DMS114 treated with DMSO at 0.1 percent for 48 hours (cell line): ENCODE data around the gene LIMS2.

ENCODE experiments used
- DNase-seq: peaks from one replicate; lab custom pipeline; 2025; ENCODE audit not compliant: unreplicated experiment; lab: John Stamatoyannopoulos, UW

Gene LIMS2

GRCh38 chr2:127623388-127624319 lies 51.7 kb downstream of the LIMS2 start:
- no peak for DNase-seq

GRCh38 chr2:127622561-127623387 lies 52.6 kb downstream of the LIMS2 start:
- no peak for DNase-seq

- DNase-seq = no peak
Measured at GRCh38 chr2:127621981-127622431, 53.3 kb downstream of the LIMS2 start.

GRCh38 chr2:127620866-127621265 lies 54.5 kb downstream of the LIMS2 start:
- DNase-seq = no peak

GRCh38 chr2:127619877-127620705 lies 55.2 kb downstream of the LIMS2 start:
- no peak for DNase-seq

GRCh38 chr2:127619203-127619590 lies 56.1 kb downstream of the LIMS2 start:
- no peak for DNase-seq

- DNase-seq = no peak
Measured at GRCh38 chr2:127618551-127619202, 56.7 kb downstream of the LIMS2 start.

GRCh38 chr2:127615511-127616166 lies 59.7 kb downstream of the LIMS2 start:
- no peak for DNase-seq

GRCh38 chr2:127614731-127615130 lies 60.6 kb downstream of the LIMS2 start:
- DNase-seq = no peak

- DNase-seq = no peak
Measured at GRCh38 chr2:127614246-127614645, 61.1 kb downstream of the LIMS2 start.

- no peak for DNase-seq
Measured at GRCh38 chr2:127612111-127612822, 63.1 kb downstream of the LIMS2 start.

GRCh38 chr2:127611076-127611925 lies 64.0 kb downstream of the LIMS2 start:
- DNase-seq = no peak

GRCh38 chr2:127610561-127610960 lies 64.8 kb downstream of the LIMS2 start:
- DNase-seq = no peak

- DNase-seq = no peak
Measured at GRCh38 chr2:127609818-127610217, 65.5 kb downstream of the LIMS2 start.

GRCh38 chr2:127609031-127609751 lies 66.1 kb downstream of the LIMS2 start:
- DNase-seq = no peak

- no peak for DNase-seq
Measured at GRCh38 chr2:127608061-127609030, 67.0 kb downstream of the LIMS2 start.
